Cardiac septum (tissue), 1 donor: Measurements from ENCODE around the gene BCAM. TPM values are rescaled to one million over a fixed set of nuclear protein-coding genes. Genes with fewer than 3 reads are reported as not detected.

Experiments used
- DNase-seq: peaks from one replicate; pipeline ENCODE4 v3.0.0-alpha.2; 2020; ENCODE audit warnings: low spot score
- intact Hi-C: fragments of 100-400 bp; cut with DNase I; formaldehyde crosslinking; loops from one replicate; pipeline ENCODE4 v1.14.0; 2022
- total RNA-seq: library from RNA; stranded (reverse); fragmentation: NEBNext Ultra II Directional; extraction: Animal tissue kit (Norgen Biotek cat#: 25700); gene quantifications from one replicate; pipeline ENCODE4 v1.2.1, GENCODE V29; 2021
- donor health status: DM: no; HTN: no; CAD: no.

The BCAM gene
- total RNA-seq, 1 donor from 2014 or later: 86.8 TPM

GRCh38 chr19:44785271-44785670, 23.6 kb upstream of the BCAM start:
- intact Hi-C loops: loop anchor here (2.0 to 10.0 kb wide), 2 partner anchors 22 to 170 kb away; partner anchors contain the start of gene CLPTM1
- DNase-seq: no peak

DNA sequence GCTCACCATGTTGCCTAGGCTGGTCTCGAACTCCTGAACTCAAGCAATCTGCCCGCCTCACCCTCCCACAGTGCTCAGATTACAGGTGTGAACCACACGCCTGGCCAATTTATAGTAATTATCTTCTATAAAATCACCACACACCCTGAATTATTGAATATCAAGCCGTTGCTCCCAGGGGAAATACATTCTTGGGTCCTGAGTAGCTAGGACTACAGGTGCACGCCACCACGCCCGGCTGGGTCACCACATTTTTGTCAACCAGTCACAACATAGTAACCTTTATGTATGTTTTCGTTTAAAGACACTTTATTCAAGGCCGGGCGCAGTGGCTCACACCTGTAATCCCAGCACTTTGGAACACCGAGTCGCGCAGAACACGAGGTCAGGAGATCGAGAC, 22.9 kb upstream of the BCAM start:
- intact Hi-C loops: loop anchor here (2.0 to 10.0 kb wide), 2 partner anchors 21 to 169 kb away; partner anchors contain the start of gene CLPTM1
- no peak for DNase-seq

- intact Hi-C loops: loop anchor here (10.0 kb wide), 1 partner anchor 166 kb away; the partner anchor contains the start of gene CLPTM1
- no peak for DNase-seq
Measured at GRCh38 chr19:44788971-44789370, 19.9 kb upstream of the BCAM start.

- intact Hi-C loops: loop anchor here (10.0 kb wide), 1 partner anchor 165 kb away; the partner anchor contains the start of gene CLPTM1
- no peak for DNase-seq
Measured at GRCh38 chr19:44789943-44790483, 18.9 kb upstream of the BCAM start.

- DNase-seq: no peak
- intact Hi-C loops: no loop called here
Measured at GRCh38 chr19:44792281-44792680, 16.6 kb upstream of the BCAM start.

DNA sequence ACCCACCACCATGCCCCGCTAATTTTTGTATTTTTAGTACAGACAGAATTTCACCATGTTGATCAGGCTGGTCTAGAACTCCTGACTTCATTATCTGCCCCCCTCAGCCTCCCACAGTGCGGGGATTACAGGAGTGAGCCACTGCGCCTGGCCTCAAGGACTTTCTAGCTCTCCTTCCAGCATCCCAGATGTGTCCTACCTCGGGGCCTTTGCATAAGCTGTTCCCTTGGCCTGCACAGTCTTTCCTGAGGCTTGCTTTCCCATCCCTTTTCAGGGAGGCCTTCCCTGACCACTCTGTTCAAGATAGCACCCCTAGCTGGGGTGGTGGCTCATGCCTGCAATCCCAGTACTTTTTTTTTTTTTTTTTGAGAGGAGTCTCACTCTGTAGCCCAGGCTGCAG, 14.3 kb upstream of the BCAM start:
- no peak for DNase-seq
- intact Hi-C loops: no loop called here

DNA sequence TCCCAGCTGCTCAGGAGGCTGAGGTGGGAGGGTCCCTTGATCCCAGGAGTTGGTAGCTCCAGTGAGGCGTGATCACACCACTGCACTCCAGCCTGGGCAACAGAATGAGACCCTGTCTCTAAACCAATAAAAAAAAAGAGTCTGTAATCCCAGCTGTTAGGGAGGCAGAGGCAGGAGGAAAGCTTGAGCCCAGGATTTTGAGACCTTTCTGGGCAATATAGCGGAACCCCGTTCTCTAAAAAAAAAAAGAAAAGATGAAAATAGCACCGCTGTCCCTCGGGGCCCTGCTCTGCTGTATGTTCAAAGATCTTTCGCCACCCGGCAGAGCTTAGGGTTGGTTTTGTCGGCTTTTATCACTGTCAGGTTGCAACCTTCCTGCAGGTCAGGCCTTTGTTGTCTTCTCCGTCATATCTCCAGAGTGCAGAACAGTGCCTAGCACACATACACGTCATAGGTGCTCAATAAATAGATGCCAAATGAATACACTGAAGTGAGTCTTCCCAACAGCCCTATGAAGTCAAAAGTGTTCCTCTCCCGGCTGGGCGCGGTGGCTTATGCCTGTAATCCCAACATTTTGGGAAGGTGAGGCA, 13.4 kb upstream of the BCAM start:
- intact Hi-C loops: no loop called here
- DNase-seq: no peak

GRCh38 chr19:44796701-44797115, 12.2 kb upstream of the BCAM start:
- intact Hi-C loops: loop anchor here (2.0 kb wide), 1 partner anchor 48 kb away; no protein-coding TSS in a partner anchor
- DNase-seq: peak; percentile 82

DNA sequence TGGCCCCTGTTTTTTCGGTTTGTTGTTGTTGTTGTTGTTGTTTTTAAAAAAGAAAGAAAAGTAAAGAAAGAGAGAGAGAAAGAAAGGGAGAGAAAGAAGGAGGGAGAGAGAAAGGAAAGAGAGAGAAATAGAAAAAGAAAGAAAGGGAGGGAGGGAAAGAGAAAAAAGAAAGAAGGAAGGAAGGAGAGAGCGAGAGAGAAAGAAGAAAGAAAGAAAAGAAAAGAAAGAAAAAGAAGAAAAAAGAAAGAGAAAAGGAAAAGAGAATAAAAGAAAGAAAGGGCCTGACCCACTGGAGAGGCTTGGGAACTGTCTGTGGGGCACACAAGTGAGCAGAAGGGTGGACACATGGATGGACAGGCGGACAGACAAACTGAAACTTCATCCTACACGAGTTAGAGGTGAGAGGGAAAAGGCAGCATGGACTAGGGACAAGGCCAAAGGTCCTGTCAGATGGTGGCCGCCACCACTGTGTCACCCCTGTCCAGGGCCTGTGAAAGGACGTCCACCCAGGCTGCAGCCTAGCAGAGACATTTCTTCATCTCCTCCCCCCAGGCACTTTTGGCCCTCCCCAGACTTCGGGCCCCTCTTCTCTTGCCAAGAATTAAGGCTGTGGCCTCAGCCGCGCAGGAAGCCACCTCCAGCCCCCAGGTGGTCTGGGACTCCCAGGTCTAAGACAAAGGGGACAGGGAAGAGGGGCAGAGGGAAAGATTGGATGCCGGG, 9.1 kb upstream of the BCAM start:
- intact Hi-C loops: loop anchor here (1.0 kb wide), 1 partner anchor 46 kb away; no protein-coding TSS in a partner anchor
- no peak for DNase-seq

DNA sequence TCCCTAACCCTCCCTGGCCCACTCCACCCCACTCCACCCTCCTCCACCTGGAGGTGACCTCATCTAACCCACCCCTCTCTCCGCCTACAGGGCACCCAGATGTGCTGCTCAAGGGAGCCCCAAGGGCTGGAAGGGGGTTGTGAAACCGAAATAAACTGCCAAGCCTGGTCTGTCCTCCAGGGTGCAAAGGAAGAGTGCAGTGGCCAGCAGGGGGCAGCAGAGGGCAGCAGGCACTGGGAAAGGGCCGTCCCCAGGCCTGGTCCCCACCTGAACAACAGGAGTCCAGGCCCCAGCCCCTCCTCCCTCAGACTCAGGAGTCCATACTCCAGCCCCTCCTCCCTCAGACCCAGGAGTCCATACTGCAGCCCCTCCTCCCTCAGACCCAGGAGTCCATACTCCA, 8.4 kb upstream of the BCAM start:
- peak; percentile 91 for DNase-seq
- intact Hi-C loops: loop anchor here (1.0 kb wide), 1 partner anchor 45 kb away; no protein-coding TSS in a partner anchor

DNA sequence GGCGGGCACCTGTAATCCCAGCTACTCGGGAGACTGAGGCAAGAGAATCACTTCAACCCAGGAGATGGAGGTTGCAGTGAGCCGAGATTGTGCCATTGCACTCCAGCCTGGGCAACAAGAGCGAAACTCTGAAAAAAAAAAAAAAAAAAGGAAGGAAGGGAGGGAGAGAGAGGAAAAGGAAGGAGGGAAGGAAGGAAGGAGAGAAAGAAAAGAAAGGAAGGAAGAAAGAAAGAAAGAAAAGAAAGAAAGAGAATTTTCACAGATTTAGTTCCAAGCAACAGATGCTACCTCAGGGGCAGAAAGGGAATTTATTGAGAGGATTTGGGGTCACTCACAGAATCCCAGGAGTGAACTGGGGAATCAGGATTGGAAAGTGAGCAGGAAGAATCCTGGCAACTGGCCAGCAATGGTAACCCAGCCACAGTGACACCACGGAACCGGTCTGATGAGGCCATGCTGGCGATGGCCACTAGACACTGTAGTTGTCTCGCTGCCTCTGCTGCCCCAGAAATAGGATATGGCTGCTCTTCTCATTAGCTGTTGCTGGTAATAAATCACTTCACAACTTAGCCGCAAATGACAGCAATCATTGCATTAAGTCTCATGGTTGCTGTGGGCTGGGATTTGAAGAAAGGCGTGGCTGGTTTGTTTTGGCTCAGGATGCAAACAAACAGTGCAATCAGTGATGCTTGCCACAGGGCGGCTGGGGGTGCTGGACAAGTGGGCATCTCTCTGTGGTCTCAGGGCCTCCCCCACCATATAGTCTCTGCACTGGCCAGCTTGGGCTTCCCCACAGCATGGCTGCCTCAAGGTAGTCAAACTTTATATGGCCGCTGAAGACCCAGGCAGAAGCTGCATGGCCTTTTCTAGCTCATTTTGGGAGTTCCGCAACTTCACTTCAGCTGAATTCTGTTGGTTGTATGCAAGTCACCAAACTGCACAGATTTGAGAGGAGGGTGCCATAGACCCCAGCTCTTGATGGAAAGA, 5.2 kb upstream of the BCAM start:
- intact Hi-C loops: no loop called here
- no peak for DNase-seq

DNA sequence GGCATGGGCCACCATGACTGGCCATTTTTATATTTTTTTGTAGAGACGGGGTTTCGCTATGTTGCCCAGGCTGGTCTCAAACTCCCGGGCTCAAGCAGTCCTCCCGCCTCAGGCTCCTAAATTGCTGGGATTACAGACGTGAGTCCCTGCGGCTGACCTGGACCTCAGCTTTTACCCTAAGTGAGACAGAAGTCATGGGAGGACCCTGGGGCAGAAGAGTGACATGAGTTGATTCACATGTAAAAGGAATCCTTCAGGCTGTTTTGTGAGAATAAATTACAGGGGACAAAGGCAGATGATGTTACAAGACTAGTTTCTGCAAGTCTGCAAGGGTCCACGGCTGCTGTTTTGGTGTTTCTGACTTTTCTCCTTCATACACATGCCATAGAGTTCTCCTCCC, 2.6 kb upstream of the BCAM start:
- intact Hi-C loops: loop anchor here (2.0 kb wide), 1 partner anchor 21 kb away; no protein-coding TSS in a partner anchor
- DNase-seq: no peak

GRCh38 chr19:44807162-44807561, 1.7 kb upstream of the BCAM start:
- intact Hi-C loops: loop anchor here (2.0 kb wide), 1 partner anchor 22 kb away; no protein-coding TSS in a partner anchor
- no peak for DNase-seq

DNA sequence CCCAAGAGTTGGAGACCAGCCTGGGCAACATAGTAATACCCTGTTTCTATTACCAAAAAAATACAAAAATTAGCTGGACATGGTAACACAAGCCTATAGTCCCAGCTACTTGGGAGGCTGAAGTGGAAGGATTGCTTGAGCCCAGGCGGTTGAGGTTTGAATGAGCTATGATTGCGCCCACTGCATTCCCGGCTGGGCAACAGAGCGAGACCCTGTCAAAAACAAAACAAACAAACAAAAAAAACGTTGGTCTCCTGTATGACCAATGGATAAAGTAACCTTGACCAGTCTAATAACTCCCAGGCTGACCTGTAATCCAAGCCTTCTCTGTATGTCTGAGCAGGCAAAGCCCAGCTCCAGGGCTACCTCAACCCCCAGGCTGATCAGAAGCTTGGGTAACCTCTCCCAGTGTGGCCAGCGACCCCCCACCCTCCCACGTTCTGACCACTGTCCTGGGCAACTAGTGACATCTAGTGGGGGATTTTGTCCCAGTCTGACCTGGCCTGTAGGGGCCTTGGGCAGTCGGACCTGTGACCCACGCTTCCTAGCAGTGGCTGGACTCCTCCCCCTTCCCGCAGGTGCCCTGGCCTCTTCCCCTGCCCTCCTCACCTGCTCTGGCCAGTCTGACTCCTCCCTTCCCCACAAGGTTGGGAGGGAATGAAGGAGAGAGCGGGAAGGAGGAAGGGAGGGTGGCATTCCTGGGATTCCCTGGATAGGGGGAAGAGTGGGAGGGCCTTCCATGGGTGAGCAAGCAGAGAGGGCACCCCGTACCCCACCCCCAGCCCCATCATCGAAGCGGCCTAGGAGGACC, 1.0 kb upstream of the BCAM start:
- no peak for DNase-seq
- intact Hi-C loops: loop anchor here (2.0 kb wide), 2 partner anchors 23 to 37 kb away; no protein-coding TSS in a partner anchor

DNA sequence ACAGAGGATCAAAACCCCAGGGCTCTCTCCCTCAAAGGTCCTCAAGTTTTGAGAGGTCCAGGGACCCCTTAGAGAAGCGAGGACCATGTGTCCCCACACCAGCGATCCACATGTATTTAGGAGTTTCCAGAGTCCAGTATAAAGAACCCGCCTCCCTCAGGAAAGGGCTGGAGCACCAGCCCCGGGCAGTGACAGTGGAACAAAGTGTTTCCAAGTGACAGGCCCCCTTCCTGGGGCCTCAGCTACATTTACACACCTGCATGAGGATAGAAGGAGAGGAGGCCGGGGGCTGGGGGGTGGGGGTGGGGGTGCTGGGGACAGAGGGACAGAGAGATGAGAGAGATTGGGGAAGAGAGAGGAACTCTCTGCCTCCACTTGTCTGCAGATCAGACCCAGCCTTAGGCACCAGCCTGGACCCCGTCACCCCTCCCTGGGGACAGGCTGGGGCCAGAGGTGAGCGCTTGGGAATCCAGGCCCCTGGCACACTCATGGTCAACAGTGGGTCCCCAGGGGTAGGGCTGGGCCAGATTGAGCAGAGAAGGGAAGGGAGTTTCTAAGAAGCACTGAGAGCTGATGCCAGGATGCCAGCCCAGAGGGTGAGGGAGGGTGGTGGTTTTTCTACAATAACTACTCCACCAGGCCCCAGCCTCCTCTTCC, 802 bp downstream of the BCAM start:
- intact Hi-C loops: loop anchor here (2.0 kb wide), 1 partner anchor 35 kb away; no protein-coding TSS in a partner anchor

GRCh38 chr19:44810234-44811121, 1.6 kb downstream of the BCAM start:
- DNase-seq: no peak

More for the DNA sequence above, 802 bp downstream of the BCAM start:
- DNase-seq: no peak

DNA sequence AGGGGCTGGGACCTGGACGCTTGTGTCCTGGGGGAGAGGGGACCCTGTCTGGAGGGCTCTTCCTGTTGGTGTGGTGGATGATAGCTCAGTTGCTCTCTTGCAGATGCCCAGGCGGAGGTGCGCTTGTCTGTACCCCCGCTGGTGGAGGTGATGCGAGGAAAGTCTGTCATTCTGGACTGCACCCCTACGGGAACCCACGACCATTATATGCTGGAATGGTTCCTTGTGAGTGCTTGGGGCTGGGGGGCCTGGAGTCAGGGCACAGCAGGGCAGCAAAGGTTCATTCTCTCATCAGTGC, 2.2 kb downstream of the BCAM start:
- no peak for DNase-seq

More at GRCh38 chr19:44810234-44811121, 1.6 kb downstream of the BCAM start:
- intact Hi-C loops: no loop called here

More for the DNA sequence above, 2.2 kb downstream of the BCAM start:
- intact Hi-C loops: no loop called here
